Stimulated activated CD8-positive, alpha-beta memory T cell treated with anti-CD3 and anti-CD28 coated beads, Interleukin-15, amount 100 ng/mL, for 1 hour (primary cell): ENCODE data around the gene MRPS23.
"Not testable (repeated sequence)": the region's sequence is repeated elsewhere in the genome, so short reads cannot be mapped to it uniquely, and the experiment has no call there.

ENCODE experiments used
- DNase-seq: peaks from one replicate; pipeline ENCODE4 v3.0.0-alpha.2; 2020; ENCODE audit warnings: low read depth

The MRPS23 gene

GRCh38 chr17:57862694-57863667 lies 13.1 kb upstream of the MRPS23 start:
- DNase-seq: no peak

GRCh38 chr17:57861790-57862693 lies 12.2 kb upstream of the MRPS23 start:
- DNase-seq: no peak

- DNase-seq: no peak
These were observed 11.4 kb upstream of the MRPS23 start for GRCh38 chr17:57861000-57861789.

GRCh38 chr17:57860414-57860999 lies 10.7 kb upstream of the MRPS23 start:
- DNase-seq: no peak

- DNase-seq: no peak
These were observed 10.0 kb upstream of the MRPS23 start for GRCh38 chr17:57859601-57860413.

GRCh38 chr17:57858838-57859237 lies 9.0 kb upstream of the MRPS23 start:
- DNase-seq: no peak

GRCh38 chr17:57856792-57857620 lies 7.2 kb upstream of the MRPS23 start:
- DNase-seq: no peak

GRCh38 chr17:57855391-57856035 lies 5.7 kb upstream of the MRPS23 start:
- DNase-seq: no peak

GRCh38 chr17:57853695-57854094 lies 3.9 kb upstream of the MRPS23 start:
- DNase-seq: no peak

- DNase-seq: no peak
These were observed 3.1 kb upstream of the MRPS23 start for GRCh38 chr17:57852955-57853328.

- no peak for DNase-seq
These were observed 2.5 kb upstream of the MRPS23 start for GRCh38 chr17:57852092-57852954.

- DNase-seq: no peak
These were observed 526 bp downstream of the MRPS23 start for GRCh38 chr17:57849163-57849873.

- not testable (repeated sequence) for DNase-seq
These were observed 3.5 kb downstream of the MRPS23 start for GRCh38 chr17:57846056-57846945.

- DNase-seq: no peak
These were observed 7.6 kb downstream of the MRPS23 start for GRCh38 chr17:57842280-57842679.

GRCh38 chr17:57839571-57839923 lies 10.3 kb downstream of the MRPS23 start:
- DNase-seq: no peak

GRCh38 chr17:57838857-57839570 lies 10.8 kb downstream of the MRPS23 start:
- DNase-seq: no peak
